ENCODE measurements around the gene HDDC3. TPM values are rescaled to one million over a fixed set of nuclear protein-coding genes. Genes with fewer than 3 reads are reported as not detected.

HDDC3 gene
- total and polyA plus RNA-seq, 9 of the 15 experiments (the other 6 are each of a cell fraction or from before 2014, with no cell fraction given), result 14.9 to 55.8 (median 36.9) TPM

- TF ChIP-seq E2F3 (CRISPR knock-in tag; IDR thresholded peaks at IDR 0.05) (peak; percentile 53; the same call in 1 of the 2 replicates), ELK3 (CRISPR knock-in tag; IDR thresholded peaks at IDR 0.05) (0 out of 2 replicates have a peak, but pooled peaks have one; percentile 53), ZKSCAN3 (CRISPR knock-in tag; IDR thresholded peaks at IDR 0.05) (no peak), CREBBP (IDR thresholded peaks at IDR 0.05; ENCODE audit: low read depth, low read length) (no peak), ZNF347 (CRISPR knock-in tag; IDR thresholded peaks at IDR 0.05; ENCODE audit: low read depth) (no peak), PTTG1 (tag; IDR thresholded peaks at IDR 0.05; ENCODE audit: low read depth) (no peak), CEBPG (CRISPR knock-in tag; IDR thresholded peaks at IDR 0.05) (no peak), CEBPG (tag; conservative IDR thresholded peaks at IDR 0.05 in 1 of 2, IDR thresholded peaks at IDR 0.05 in 1 of 2) (no peak), KAT7 (CRISPR knock-in tag; IDR thresholded peaks at IDR 0.05; ENCODE audit: borderline replicate concordance) (peak; percentile 88; the same call in 1 of the 2 replicates), CGGBP1 (CRISPR knock-in tag; IDR thresholded peaks at IDR 0.05) (no peak), ZFP1 (CRISPR knock-in tag; IDR thresholded peaks at IDR 0.05) (no peak), LEF1 (IDR thresholded peaks at IDR 0.05) (no peak), EGR1 (conservative IDR thresholded peaks at IDR 0.05) (no peak), ZFP91 (CRISPR knock-in tag; IDR thresholded peaks at IDR 0.05) (no peak), C11orf30 (IDR thresholded peaks at IDR 0.05; ENCODE audit: low read depth) (no peak), KLF10 (CRISPR knock-in tag; IDR thresholded peaks at IDR 0.05) (no peak), SRF (CRISPR knock-in tag; IDR thresholded peaks at IDR 0.05) (peak in 1 of 2 experiments; percentile 55; a peak in 1 of 4 replicates), MTA2 (IDR thresholded peaks at IDR 0.05; ENCODE audit: low read depth) (no peak), KHSRP (IDR thresholded peaks at IDR 0.05) (no peak), SMARCA4 (IDR thresholded peaks at IDR 0.05) (no peak)
- TF ChIP-seq, protein P1, sequence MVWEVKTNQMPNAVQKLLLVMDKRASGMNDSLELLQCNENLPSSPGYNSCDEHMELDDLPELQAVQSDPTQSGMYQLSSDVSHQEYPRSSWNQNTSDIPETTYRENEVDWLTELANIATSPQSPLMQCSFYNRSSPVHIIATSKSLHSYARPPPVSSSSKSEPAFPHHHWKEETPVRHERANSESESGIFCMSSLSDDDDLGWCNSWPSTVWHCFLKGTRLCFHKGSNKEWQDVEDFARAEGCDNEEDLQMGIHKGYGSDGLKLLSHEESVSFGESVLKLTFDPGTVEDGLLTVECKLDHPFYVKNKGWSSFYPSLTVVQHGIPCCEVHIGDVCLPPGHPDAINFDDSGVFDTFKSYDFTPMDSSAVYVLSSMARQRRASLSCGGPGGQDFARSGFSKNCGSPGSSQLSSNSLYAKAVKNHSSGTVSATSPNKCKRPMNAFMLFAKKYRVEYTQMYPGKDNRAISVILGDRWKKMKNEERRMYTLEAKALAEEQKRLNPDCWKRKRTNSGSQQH (CRISPR knock-in tag; IDR thresholded peaks at IDR 0.05), result no peak
- TF ChIP-seq, protein P2, sequence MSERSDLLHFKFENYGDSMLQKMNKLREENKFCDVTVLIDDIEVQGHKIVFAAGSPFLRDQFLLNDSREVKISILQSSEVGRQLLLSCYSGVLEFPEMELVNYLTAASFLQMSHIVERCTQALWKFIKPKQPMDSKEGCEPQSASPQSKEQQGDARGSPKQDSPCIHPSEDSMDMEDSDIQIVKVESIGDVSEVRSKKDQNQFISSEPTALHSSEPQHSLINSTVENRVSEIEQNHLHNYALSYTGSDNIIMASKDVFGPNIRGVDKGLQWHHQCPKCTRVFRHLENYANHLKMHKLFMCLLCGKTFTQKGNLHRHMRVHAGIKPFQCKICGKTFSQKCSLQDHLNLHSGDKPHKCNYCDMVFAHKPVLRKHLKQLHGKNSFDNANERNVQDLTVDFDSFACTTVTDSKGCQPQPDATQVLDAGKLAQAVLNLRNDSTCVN (CRISPR knock-in tag; IDR thresholded peaks at IDR 0.05), result no peak
- TF ChIP-seq, protein P3, sequence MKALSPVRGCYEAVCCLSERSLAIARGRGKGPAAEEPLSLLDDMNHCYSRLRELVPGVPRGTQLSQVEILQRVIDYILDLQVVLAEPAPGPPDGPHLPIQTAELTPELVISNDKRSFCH (CRISPR knock-in tag; IDR thresholded peaks at IDR 0.05), result no peak
- TF ChIP-seq, protein P3 (tag; IDR thresholded peaks at IDR 0.05), result peak; percentile 40; the same call in 1 of the 2 replicates
Measured at GRCh38 chr15:90885432-90886290, 46.7 kb downstream of the HDDC3 start (continued).
